Measurements from ENCODE around the gene ABLIM2. TPM values are rescaled to one million over a fixed set of nuclear protein-coding genes. Genes with fewer than 3 reads are reported as not detected.

Gene ABLIM2
- total RNA-seq, 2 experiments from 2014 or later: 0.58 to 0.64 TPM

DNA sequence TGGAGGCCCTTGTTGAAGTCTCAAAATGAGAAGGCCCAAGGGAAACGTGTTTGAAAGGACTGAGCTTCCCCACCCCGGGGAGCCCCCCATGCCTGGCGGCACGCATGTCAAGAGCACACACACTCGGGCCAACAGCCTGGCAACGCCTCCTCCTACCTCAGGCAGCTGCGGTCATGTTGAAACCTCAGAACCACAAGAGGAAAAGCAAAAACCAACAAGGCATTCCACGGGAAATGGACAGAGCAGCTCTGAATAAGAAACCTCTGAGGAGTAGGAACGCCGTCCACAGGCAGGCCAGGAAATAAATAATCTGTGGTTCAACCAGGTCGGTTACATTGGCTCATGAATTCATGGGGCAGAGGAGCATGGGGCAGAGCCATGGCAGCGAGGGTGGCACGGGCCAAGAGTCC, 123.2 kb downstream of the ABLIM2 start:
- Mint-ChIP-seq H3K9me3 (ENCODE audit: low read depth) (no peaks in the 10 kb centered on the region), H3K27me3 (peaks cover 2% of the 10 kb centered on the region), H3K4me3 (no peak overlapping the region), H3K36me3 (ENCODE audit: low read depth) (no peaks in the 10 kb centered on the region), H3K27ac (no peak overlapping the region), H3K4me1 (peaks cover 6% of the 10 kb centered on the region)
- DNase-seq (peak; percentile 16), ATAC-seq (peak; percentile 23)
- intact Hi-C loops (cut with DNase I, micrococcal nuclease): no loop called here
- POLR2A ChIA-PET: no interaction called here
- CTCF ChIA-PET: interaction anchor here (0.6 kb wide), 1 partner anchor 236 kb away, joined by 3 read pairs; no protein-coding TSS in a partner anchor

DNA sequence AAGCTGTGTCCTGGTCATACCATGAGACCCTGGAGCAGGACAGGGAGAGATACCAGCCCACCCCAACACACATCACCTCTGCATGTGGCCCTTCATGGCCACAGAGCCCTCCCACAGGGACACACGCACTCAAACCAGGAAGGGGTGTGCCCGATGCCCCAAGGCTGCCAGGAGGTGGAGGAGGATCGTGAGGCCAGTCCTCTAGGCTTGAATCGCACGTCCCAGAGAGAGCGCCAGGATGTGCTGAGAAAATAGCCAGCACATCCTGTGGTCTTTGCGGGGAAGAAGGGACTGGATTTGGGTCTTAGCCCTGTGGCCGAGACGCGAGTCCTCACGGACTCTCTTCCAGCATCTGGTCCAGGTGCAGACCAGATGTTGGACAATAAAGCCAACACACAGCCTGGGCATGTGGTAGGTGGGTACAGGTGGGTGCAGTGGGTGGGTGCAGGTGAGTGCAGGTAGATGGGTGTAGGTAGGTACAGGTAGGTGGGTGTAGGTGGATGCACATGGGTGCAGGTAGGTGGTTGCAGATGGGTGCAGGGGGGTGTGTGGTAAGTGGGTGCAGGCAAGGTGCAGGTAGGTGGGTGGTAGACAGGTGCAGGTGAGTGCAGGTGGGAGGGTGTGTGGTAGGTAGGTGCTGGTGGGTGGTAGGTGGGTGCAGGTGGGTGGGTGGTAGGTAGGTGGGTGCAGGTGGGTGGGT, 124.6 kb downstream of the ABLIM2 start:
- DNase-seq (no peak), ATAC-seq (no peak)
- intact Hi-C loops (cut with DNase I, micrococcal nuclease): no loop called here
- H3K4me1 Mint-ChIP-seq: peaks cover 6% of the 10 kb centered on the region
- H3K36me3 Mint-ChIP-seq (ENCODE audit: low read depth): no peaks in the 10 kb centered on the region
- ChIA-PET CTCF (no interaction called here), POLR2A (no interaction called here)
- H3K27me3 Mint-ChIP-seq: no peaks in the 10 kb centered on the region
- H3K27ac Mint-ChIP-seq: no peak overlapping the region
- no peak overlapping the region for H3K4me3 Mint-ChIP-seq
- H3K9me3 Mint-ChIP-seq (ENCODE audit: low read depth): no peaks in the 10 kb centered on the region

DNA sequence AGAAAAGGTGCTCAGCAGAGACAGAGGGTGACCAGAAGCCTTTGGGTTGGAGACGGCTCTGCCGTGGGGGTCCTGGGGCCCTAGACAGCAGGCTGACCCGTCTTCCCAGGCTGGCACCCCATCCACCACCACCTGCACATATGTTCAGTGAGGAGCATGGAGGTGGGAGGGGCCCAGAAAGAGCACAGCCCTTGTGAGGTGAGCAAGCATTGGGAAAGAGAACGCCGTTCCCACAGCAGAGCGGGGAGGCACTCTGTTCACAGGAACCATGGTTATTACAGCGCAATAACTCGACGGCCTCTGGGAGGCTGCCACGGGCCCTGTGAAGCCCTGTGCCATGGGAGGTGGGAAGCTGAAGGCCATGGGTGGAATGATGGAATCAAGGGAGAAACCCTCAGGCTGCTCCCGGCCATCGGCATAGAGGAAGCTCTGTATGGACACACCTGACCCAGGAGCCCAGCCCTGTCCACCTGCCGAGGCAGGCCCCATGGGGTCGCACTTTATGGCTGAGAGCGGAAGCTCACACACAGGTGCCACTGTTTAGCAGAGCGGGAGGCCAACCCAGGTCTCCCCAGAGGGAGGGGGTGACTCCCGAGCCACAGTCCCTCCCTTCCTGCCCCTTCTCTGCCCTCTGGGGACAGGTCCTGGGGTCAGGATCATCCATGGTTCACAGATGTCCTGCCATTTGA, 125.4 kb downstream of the ABLIM2 start:
- ChIA-PET CTCF (no interaction called here), POLR2A (no interaction called here)
- no peak overlapping the region for H3K27ac Mint-ChIP-seq
- DNase-seq: no peak
- H3K27me3 Mint-ChIP-seq: no peaks in the 10 kb centered on the region
- no peaks in the 10 kb centered on the region for H3K36me3 Mint-ChIP-seq (ENCODE audit: low read depth)
- H3K9me3 Mint-ChIP-seq (ENCODE audit: low read depth): no peaks in the 10 kb centered on the region
- H3K4me3 Mint-ChIP-seq: no peak overlapping the region
- H3K4me1 Mint-ChIP-seq: peaks cover 6% of the 10 kb centered on the region
- no peak for ATAC-seq
- intact Hi-C loops (cut with DNase I, micrococcal nuclease): no loop called here

DNA sequence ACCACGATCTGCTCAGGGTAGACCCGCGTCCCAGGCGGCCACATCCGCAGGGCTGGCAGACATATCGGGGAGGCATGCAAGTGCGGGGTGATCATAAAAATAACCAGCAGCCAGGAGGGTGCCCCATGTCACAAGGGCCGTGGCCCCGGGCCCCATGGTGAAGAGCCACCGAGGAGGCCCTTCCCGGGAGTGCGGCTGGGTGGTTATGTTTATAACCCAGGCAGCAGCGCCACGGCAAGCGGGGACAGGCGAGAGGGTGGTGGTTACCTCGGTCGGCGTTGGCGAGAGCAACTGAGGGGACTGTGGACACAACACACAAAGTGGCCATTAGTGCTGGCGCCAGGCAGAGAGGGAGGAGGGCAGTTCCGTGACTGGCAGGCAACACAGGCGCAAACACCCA, 126.2 kb downstream of the ABLIM2 start:
- intact Hi-C loops (cut with DNase I, micrococcal nuclease): no loop called here
- Mint-ChIP-seq H3K4me1 (peaks cover 6% of the 10 kb centered on the region), H3K27ac (no peak overlapping the region), H3K9me3 (ENCODE audit: low read depth) (no peaks in the 10 kb centered on the region), H3K4me3 (no peak overlapping the region), H3K36me3 (ENCODE audit: low read depth) (no peaks in the 10 kb centered on the region), H3K27me3 (no peaks in the 10 kb centered on the region)
- DNase-seq: no peak
- ATAC-seq: no peak
- POLR2A ChIA-PET: no interaction called here
- CTCF ChIA-PET: no interaction called here

DNA sequence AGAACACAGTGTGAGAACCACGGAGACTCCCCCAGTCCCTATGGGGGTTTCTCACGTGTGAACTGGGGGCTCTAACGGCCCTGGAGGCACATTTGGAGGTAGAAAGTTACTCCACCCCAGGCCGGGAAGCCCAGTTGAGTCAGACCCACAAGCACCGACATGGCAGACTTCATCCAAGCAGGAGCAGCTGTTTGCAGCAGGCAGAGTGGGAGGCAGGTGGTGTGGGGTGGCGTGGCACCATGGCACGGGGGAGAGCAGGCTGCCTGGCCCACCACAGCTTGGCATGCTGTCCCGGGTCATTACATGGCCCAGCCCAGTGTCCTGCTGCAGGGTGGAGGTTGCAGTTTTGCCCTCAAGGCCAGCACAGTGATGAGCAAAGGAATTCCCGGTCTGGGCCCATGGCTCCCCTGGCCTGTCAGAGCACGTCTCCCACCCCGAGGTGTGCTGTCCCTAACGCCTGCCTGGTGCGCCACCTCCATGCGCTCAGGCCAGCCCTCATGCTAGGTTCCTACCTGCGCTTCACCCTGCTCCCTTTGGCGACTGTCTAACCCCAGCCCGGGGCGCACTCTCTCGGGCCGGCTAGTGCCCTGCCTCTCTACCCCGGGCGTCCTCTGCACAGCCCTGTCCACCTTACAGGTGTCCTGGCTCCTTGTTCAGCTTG, 128.4 kb downstream of the ABLIM2 start:
- no peak overlapping the region for H3K27ac Mint-ChIP-seq
- H3K36me3 Mint-ChIP-seq (ENCODE audit: low read depth): no peaks in the 10 kb centered on the region
- H3K4me1 Mint-ChIP-seq: peaks cover 3% of the 10 kb centered on the region
- CTCF ChIA-PET: no interaction called here
- POLR2A ChIA-PET: no interaction called here
- H3K4me3 Mint-ChIP-seq: no peak overlapping the region
- intact Hi-C loops (cut with DNase I, micrococcal nuclease): no loop called here
- no peak for DNase-seq
- H3K27me3 Mint-ChIP-seq: no peaks in the 10 kb centered on the region
- ATAC-seq: no peak
- H3K9me3 Mint-ChIP-seq (ENCODE audit: low read depth): no peaks in the 10 kb centered on the region

DNA sequence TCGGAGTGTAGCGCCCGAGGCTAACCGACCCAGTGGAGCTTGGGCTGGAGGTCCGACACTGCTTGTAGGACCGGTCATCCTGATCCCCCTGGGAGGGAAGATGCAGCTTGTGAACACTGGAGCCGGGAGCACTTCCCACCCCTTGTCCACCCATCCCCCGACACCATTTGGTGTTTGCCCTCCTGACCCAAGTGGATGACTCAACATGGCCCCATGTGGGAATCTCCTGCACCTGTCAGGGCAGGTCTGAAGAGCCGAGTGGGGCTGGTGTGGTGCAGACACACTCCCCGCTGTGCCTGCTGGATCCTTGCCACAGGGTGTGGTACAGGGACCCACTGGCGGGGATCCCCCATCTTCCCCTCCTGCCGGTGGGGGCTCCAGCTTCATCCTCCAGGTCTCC, 128.9 kb downstream of the ABLIM2 start:
- ATAC-seq (no peak), DNase-seq (no peak)
- Mint-ChIP-seq H3K27ac (no peak overlapping the region), H3K4me1 (no peaks in the 10 kb centered on the region), H3K36me3 (ENCODE audit: low read depth) (no peaks in the 10 kb centered on the region), H3K27me3 (no peaks in the 10 kb centered on the region), H3K9me3 (ENCODE audit: low read depth) (no peaks in the 10 kb centered on the region), H3K4me3 (no peak overlapping the region)
- ChIA-PET POLR2A (no interaction called here), CTCF (no interaction called here)
- intact Hi-C loops (cut with DNase I, micrococcal nuclease): no loop called here

DNA sequence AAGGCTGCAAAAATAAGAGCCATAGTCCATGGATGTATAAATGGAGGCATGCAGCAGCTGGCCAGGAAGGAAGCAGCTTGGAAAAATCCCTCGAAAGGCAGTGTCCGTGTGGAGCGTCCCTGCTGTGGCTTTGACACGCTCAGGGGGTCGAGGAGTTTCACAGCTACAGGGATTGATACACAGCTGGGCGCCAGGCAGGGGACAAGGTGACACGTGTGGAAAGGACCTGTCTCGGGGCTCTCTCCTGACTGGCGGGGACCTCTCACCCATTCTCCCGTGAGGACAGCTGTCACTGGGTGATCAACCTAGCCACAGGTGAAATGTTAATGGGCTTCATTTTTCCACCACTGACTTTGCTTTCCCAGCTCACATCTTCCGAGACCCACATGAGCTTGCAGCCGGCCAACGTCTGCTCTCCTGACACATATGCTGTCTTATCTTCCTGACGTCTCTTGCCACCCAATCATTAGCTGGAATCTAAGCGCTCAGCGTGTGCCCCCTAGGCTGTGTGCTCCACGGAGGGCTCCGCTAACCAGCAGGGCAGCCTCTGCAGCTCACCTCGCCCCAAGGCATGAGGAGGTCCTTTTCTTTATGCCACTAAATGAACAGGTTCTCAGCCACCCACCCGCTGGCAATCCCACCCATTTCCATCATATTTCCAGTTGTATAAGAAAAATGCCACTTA, 129.6 kb downstream of the ABLIM2 start:
- H3K4me3 Mint-ChIP-seq: no peak overlapping the region
- CTCF ChIA-PET: no interaction called here

DNA sequence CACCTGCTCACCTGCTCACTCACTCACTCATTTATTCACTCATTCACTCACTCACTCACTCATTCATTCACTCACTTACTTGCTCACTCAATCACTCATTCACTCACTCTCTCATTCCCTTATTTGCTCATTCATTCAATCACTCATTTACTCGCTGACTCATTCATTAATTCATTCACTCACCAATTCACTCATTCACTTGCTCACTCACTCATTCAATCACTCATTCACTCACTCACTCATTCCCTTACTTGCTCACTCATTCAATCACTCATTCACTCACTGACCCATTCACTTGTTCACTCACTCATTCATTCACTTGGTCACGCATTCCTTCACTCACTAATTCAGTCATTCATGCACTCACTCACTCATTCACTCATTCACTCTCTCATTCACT, 130.2 kb downstream of the ABLIM2 start:
- H3K27ac Mint-ChIP-seq: no peak overlapping the region
- H3K27me3 Mint-ChIP-seq: no peaks in the 10 kb centered on the region
- no peak overlapping the region for H3K4me3 Mint-ChIP-seq
- H3K36me3 Mint-ChIP-seq (ENCODE audit: low read depth): no peaks in the 10 kb centered on the region
- ChIA-PET CTCF (interaction anchor here (0.7 kb wide), 1 partner anchor 1712 kb away, joined by 3 read pairs; no protein-coding TSS in a partner anchor), POLR2A (no interaction called here)
- ATAC-seq (no peak), DNase-seq (no peak)
- no peaks in the 10 kb centered on the region for H3K9me3 Mint-ChIP-seq (ENCODE audit: low read depth)
- intact Hi-C loops (cut with DNase I, micrococcal nuclease): no loop called here
- no peaks in the 10 kb centered on the region for H3K4me1 Mint-ChIP-seq

More for the DNA sequence above, 129.6 kb downstream of the ABLIM2 start:
- ATAC-seq: no peak
- POLR2A ChIA-PET: no interaction called here
- no peaks in the 10 kb centered on the region for H3K27me3 Mint-ChIP-seq
- no peaks in the 10 kb centered on the region for H3K9me3 Mint-ChIP-seq (ENCODE audit: low read depth)
- intact Hi-C loops (cut with DNase I, micrococcal nuclease): no loop called here
- no peaks in the 10 kb centered on the region for H3K4me1 Mint-ChIP-seq
- no peaks in the 10 kb centered on the region for H3K36me3 Mint-ChIP-seq (ENCODE audit: low read depth)
- DNase-seq: no peak
- no peak overlapping the region for H3K27ac Mint-ChIP-seq

DNA sequence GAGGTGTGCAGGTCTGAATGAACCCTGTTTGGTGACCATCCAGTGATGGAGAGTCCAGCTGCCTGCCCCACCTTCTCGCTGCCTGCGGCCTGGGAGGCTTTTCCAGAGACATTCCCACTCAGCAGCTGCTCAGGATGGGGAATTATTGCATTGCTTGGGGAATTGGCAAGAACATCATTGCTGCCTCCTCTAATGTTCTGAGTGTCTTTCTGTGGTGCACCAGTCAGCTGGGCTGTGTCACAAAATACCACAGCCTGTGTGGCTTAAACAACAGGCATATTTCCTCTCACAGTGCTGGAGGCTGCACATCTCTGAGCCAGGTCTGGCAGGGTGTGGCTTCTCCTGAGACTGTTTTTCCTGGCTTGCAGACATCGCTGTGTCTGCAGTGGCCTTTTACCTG, 132.2 kb downstream of the ABLIM2 start:
- H3K9me3 Mint-ChIP-seq (ENCODE audit: low read depth): no peaks in the 10 kb centered on the region
- no peak for ATAC-seq
- H3K36me3 Mint-ChIP-seq (ENCODE audit: low read depth): no peaks in the 10 kb centered on the region
- ChIA-PET POLR2A (no interaction called here), CTCF (interaction anchor here (0.6 kb wide), 1 partner anchor 195 kb away, joined by 3 read pairs; no protein-coding TSS in a partner anchor)
- H3K4me1 Mint-ChIP-seq: no peaks in the 10 kb centered on the region
- intact Hi-C loops (cut with DNase I, micrococcal nuclease): no loop called here
- no peak overlapping the region for H3K27ac Mint-ChIP-seq
- no peak for DNase-seq
- H3K4me3 Mint-ChIP-seq: no peak overlapping the region
- no peaks in the 10 kb centered on the region for H3K27me3 Mint-ChIP-seq

DNA sequence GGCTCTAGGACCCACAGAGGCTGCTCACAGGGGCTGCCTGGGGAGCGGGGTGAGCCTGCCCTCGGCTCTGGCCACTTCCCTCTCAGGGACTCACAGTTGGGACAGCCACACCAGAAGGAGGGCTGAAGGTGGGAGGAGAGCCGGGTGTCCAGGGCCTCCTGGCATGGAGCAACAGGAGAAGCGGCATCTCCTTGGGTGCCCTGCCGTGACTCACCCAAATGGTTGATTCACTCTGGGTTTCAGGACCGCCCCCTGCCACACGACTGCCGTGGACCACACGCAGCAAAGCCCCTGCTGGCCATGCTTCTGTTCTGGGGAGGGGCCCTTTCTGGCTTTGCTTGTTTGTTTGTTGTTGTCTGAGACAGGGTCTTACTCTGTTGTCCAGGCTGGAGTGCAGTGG, 132.9 kb downstream of the ABLIM2 start:
- H3K4me1 Mint-ChIP-seq: no peaks in the 10 kb centered on the region
- CTCF ChIA-PET: no interaction called here
- no peak overlapping the region for H3K27ac Mint-ChIP-seq
- no peaks in the 10 kb centered on the region for H3K27me3 Mint-ChIP-seq
- POLR2A ChIA-PET: no interaction called here
- H3K9me3 Mint-ChIP-seq (ENCODE audit: low read depth): no peaks in the 10 kb centered on the region
- ATAC-seq (no peak), DNase-seq (no peak)
- no peaks in the 10 kb centered on the region for H3K36me3 Mint-ChIP-seq (ENCODE audit: low read depth)
- H3K4me3 Mint-ChIP-seq: no peak overlapping the region
- intact Hi-C loops (cut with DNase I, micrococcal nuclease): no loop called here

DNA sequence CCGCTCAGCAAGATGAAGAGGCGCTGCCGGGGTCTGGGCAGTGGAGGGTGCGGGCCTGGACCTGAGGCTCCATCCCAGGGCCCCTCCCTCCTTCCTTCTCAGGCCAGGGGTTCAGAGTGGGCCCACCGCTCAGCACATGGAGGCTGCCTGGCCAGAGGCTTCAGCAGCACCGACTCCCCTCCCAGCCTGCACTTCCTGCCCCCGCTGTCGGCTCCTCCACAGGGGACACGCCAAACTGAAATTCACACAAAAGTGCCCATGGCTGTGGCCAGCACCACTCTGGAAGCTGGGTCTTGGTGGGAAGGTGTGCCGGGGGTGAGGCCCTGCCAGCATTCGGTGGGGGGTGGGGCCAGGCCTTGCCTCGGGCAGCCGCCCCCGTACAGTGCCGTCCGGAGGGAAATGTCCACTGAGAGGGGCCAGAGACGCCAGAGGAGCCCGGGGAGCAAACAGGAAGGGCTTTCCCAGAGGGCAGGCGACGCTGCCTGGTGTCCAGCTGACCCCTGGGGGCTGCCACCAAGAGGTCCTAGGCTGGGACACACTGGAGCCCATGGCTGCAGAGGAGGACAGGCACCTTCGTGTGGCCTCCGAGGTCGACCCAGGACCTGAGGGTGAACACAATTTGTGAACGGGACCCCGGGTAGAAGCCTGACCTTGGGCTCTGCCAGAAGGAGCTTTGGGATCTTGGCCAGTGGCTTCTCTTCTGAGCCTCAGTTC, 134.4 kb downstream of the ABLIM2 start:
- no peak for DNase-seq
- ATAC-seq: no peak
- ChIA-PET POLR2A (no interaction called here), CTCF (interaction anchor here (0.5 kb wide), 1 partner anchor 18 kb away, joined by 3 read pairs; no protein-coding TSS in a partner anchor)
- intact Hi-C loops (cut with DNase I, micrococcal nuclease): no loop called here
- Mint-ChIP-seq H3K27ac (no peak overlapping the region), H3K36me3 (ENCODE audit: low read depth) (no peaks in the 10 kb centered on the region), H3K27me3 (no peaks in the 10 kb centered on the region), H3K4me3 (no peak overlapping the region), H3K9me3 (ENCODE audit: low read depth) (no peaks in the 10 kb centered on the region), H3K4me1 (no peaks in the 10 kb centered on the region)

All from activated CD4-positive, alpha-beta T cell treated with anti-CD3 and anti-CD28 coated beads for 36 hours (primary cell).